ENCODE measurements around the gene TMPRSS7.

The TMPRSS7 gene

GRCh38 chr3:112061152-112061551 is 26.6 kb downstream of the TMPRSS7 start:
- no peak for DNase-seq (ENCODE audit: low read depth)

- peak; percentile 67 for DNase-seq (ENCODE audit: low read depth)
These were observed 38.0 kb downstream of the TMPRSS7 start for GRCh38 chr3:112072387-112073060.

- DNase-seq (ENCODE audit: low read depth), result no peak
These were observed 39.5 kb downstream of the TMPRSS7 start for GRCh38 chr3:112074006-112074405.

GRCh38 chr3:112074616-112075497 is 40.3 kb downstream of the TMPRSS7 start:
- no peak for DNase-seq (ENCODE audit: low read depth)

- no peak for DNase-seq (ENCODE audit: low read depth)
These were observed 43.9 kb downstream of the TMPRSS7 start for GRCh38 chr3:112078125-112079083.

- no peak for DNase-seq (ENCODE audit: low read depth)
These were observed 48.7 kb downstream of the TMPRSS7 start for GRCh38 chr3:112083239-112083638.

GRCh38 chr3:112084980-112085705 is 50.6 kb downstream of the TMPRSS7 start:
- no peak for DNase-seq (ENCODE audit: low read depth)

GRCh38 chr3:112085735-112086075 is 51.2 kb downstream of the TMPRSS7 start:
- DNase-seq (ENCODE audit: low read depth), result no peak

GRCh38 chr3:112086076-112086854 is 51.7 kb downstream of the TMPRSS7 start, which contains the start of gene C3orf52:
C3orf52 (plus strand) TSS chr3:112086389; CDS start chr3:112086408, 19 bp downstream.
- peak; percentile 22 for DNase-seq (ENCODE audit: low read depth)

GRCh38 chr3:112086875-112087524 is 52.5 kb downstream of the TMPRSS7 start:
- DNase-seq (ENCODE audit: low read depth), result no peak

GRCh38 chr3:112087746-112088145 is 53.2 kb downstream of the TMPRSS7 start:
- DNase-seq (ENCODE audit: low read depth), result no peak

GRCh38 chr3:112088944-112089343 is 54.4 kb downstream of the TMPRSS7 start:
- DNase-seq (ENCODE audit: low read depth), result no peak

- no peak for DNase-seq (ENCODE audit: low read depth)
These were observed 55.7 kb downstream of the TMPRSS7 start for GRCh38 chr3:112089956-112090886.

GRCh38 chr3:112090887-112091586 is 56.5 kb downstream of the TMPRSS7 start:
- no peak for DNase-seq (ENCODE audit: low read depth)

GRCh38 chr3:112092496-112093179 is 58.1 kb downstream of the TMPRSS7 start:
- DNase-seq (ENCODE audit: low read depth), result no peak

- DNase-seq (ENCODE audit: low read depth), result no peak
These were observed 58.6 kb downstream of the TMPRSS7 start for GRCh38 chr3:112093180-112093522.

GRCh38 chr3:112095731-112096130 is 61.2 kb downstream of the TMPRSS7 start:
- DNase-seq (ENCODE audit: low read depth), result no peak

- no peak for DNase-seq (ENCODE audit: low read depth)
These were observed 61.6 kb downstream of the TMPRSS7 start for GRCh38 chr3:112096176-112096575.

All from T follicular helper cell (primary cell).